ENCODE measurements around the gene RAG2.
"Not testable (repeated sequence)": the region's sequence is repeated elsewhere in the genome, so short reads cannot be mapped to it uniquely, and the experiment has no call there.

- TF ChIP-seq ZSCAN18 (tag by site-specific recombination; IDR thresholded peaks at IDR 0.05); PBX3 (CRISPR knock-in tag; IDR thresholded peaks at IDR 0.05); CTCF (tag by site-specific recombination; IDR thresholded peaks at IDR 0.05); ZNF792 (tag by site-specific recombination; IDR thresholded peaks at IDR 0.05); ZNF140 (tag by site-specific recombination; IDR thresholded peaks at IDR 0.05); ZNF48 (tag by site-specific recombination; IDR thresholded peaks at IDR 0.05); ZNF639 (tag by site-specific recombination; IDR thresholded peaks at IDR 0.05): not testable (repeated sequence)
Observed at GRCh38 chr11:36557390-36557789, 40.6 kb downstream of the RAG2 start.
